K562 (cell line): ENCODE results near the gene VIT.

Experiments used
- EGR1 ChIP-seq: fragments of 450-650 bp; conservative IDR thresholded peaks from 2 replicates; pipeline ENCODE4 v1.6.1; 2017; ENCODE audit warnings: mild to moderate bottlenecking
- EZH2 ChIP-seq: IDR thresholded peaks from 2 replicates; pipeline ENCODE4 v1.6.1; 2012; ENCODE audit warnings: low read depth, mild to moderate bottlenecking, inconsistent platforms, low read length, borderline replicate concordance
- MAZ ChIP-seq, 2 experiments: fragments of 450-650 bp in 1 of 2; sonication (generic) in 1 of 2; formaldehyde crosslinking; IDR thresholded peaks in 1 of 2; conservative IDR thresholded peaks in 1 of 2; 2 replicates each; pipeline versions ENCODE4 v1.4.0 to v1.5.0; 2020; ENCODE audit warnings: mild to moderate bottlenecking in 1 of 2, missing genetic modification reagents in 1 of 2
- NRF1 ChIP-seq, 2 experiments: fragments of 450-650 bp; IDR thresholded peaks in 1 of 2; conservative IDR thresholded peaks in 1 of 2; 2 replicates each; pipeline ENCODE4 v1.6.1; 2014; ENCODE audit warnings: mild to moderate bottlenecking in 2 of 2
- RAD21 ChIP-seq, 2 experiments: fragments of 250-450 bp in 1 of 2; fragments of 450-650 bp in 1 of 2; sonication (Bioruptor Pico) in 1 of 2; formaldehyde crosslinking in 1 of 2; IDR thresholded peaks in 1 of 2; conservative IDR thresholded peaks in 1 of 2; 2 replicates each; pipeline versions ENCODE4 v1.4.0 to v1.8.0; 2020 to 2022; ENCODE audit warnings: mild to moderate bottlenecking in 2 of 2, moderate library complexity in 1 of 2
- SIN3A ChIP-seq, 2 experiments: fragments of 150-350 bp in 1 of 2; IDR thresholded peaks; 2 replicates each; pipeline ENCODE4 v1.6.1; 2011 to 2016; ENCODE audit warnings: borderline replicate concordance in 2 of 2, low read depth in 2 of 2, low read length in 2 of 2, mild to moderate bottlenecking in 2 of 2, moderate library complexity in 2 of 2; ENCODE audit not compliant: control insufficient read depth in 1 of 2
- SRF ChIP-seq, 2 experiments: fragments of 250-450, 450-650 bp in 1 of 2; sonication (Bioruptor Pico) in 1 of 2; sonication (generic) in 1 of 2; formaldehyde crosslinking; IDR thresholded peaks; 2 replicates each; pipeline versions ENCODE4 v1.5.0 to v1.5.1; 2020 to 2022; ENCODE audit warnings: mild to moderate bottlenecking in 1 of 2, missing genetic modification reagents in 1 of 2
- TCF3 ChIP-seq: sonication (generic); formaldehyde crosslinking; IDR thresholded peaks from 2 replicates; pipeline ENCODE4 v1.4.0; 2020; ENCODE audit warnings: mild to moderate bottlenecking, missing genetic modification reagents
- YY1 ChIP-seq, 3 experiments: IDR thresholded peaks; 2 replicates each; pipeline ENCODE4 v1.6.1; 2011; ENCODE audit warnings: low read length in 2 of 3, mild to moderate bottlenecking in 2 of 3, moderate library complexity in 2 of 3, borderline replicate concordance in 1 of 3, control low read depth in 1 of 3, low read depth in 1 of 3; ENCODE audit not compliant: insufficient read depth in 3 of 3, insufficient replicate concordance in 2 of 3, control insufficient read depth in 1 of 3, insufficient read length in 1 of 3; ENCODE audit errors: extremely low read depth in 1 of 3
- ZNF79 ChIP-seq: fragments of 250-450 bp; sonication (Bioruptor Pico); IDR thresholded peaks from 2 replicates; pipeline ENCODE4 v1.4.0; 2020; ENCODE audit warnings: low read depth, mild to moderate bottlenecking, moderate library complexity
- TF ChIP-seq, protein P1 (sequence below): fragments of 200-400 bp; formaldehyde crosslinking; IDR thresholded peaks from 2 replicates; pipeline ENCODE4 v1.6.1; 2017; ENCODE audit warnings: mild to moderate bottlenecking, low read depth, low read length, moderate library complexity
- TF ChIP-seq, protein P2 (sequence below), 3 experiments: IDR thresholded peaks in 2 of 3; conservative IDR thresholded peaks in 1 of 3; 2 replicates each; pipeline ENCODE4 v1.5.1; 2011 to 2012; ENCODE audit warnings: low read length in 3 of 3, mild to moderate bottlenecking in 3 of 3, control low read depth in 2 of 3, improper control_type of control experiment in 1 of 3, inconsistent platforms in 1 of 3, low read depth in 1 of 3, mixed read lengths in 1 of 3, moderate library complexity in 1 of 3; ENCODE audit not compliant: insufficient read depth in 2 of 3
- TF ChIP-seq, protein P3 (sequence below): fragments of 250-450 bp; sonication (Bioruptor Pico); IDR thresholded peaks from 2 replicates; pipeline ENCODE4 v1.5.0; 2022; ENCODE audit warnings: mild to moderate bottlenecking
- TF ChIP-seq, protein P4 (sequence below): fragments of 250-450 bp; sonication (Bioruptor Pico); IDR thresholded peaks from 2 replicates; pipeline ENCODE4 v1.4.0; 2020; ENCODE audit warnings: mild to moderate bottlenecking, moderate library complexity

DNA sequence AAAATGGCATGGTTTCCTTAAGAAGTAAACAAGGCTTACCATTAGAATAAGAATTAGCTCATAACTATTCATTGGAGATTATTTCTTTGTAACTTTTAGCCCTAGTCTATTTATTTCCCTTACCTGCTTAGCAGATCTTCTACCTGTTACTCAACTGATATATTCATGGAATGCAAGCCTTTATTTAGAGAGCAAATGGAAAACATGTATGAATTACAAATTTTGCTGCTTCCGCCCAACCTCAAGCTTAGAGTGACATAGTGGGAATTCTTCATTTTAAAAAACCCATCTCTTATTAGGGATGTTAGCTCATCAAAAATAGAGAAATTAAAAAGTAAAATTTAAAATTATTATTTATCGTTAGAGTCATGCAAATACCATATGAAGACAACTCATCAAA lies 158.9 kb downstream of the VIT start:
- TF ChIP-seq NRF1 (conservative IDR thresholded peaks at IDR 0.05 in 1 of 2, IDR thresholded peaks at IDR 0.05 in 1 of 2) (no peak), EZH2 (no peak), SRF (CRISPR knock-in tag; IDR thresholded peaks at IDR 0.05) (no peak), MAZ (CRISPR knock-in tag; conservative IDR thresholded peaks at IDR 0.05 in 1 of 2, IDR thresholded peaks at IDR 0.05 in 1 of 2) (no peak), YY1 (IDR thresholded peaks at IDR 0.05; ENCODE audit: borderline replicate concordance in 1 of 3, control insufficient read depth in 1 of 3, extremely low read depth in 1 of 3, insufficient read depth in 3 of 3, insufficient read length in 1 of 3, insufficient replicate concordance in 2 of 3, low read depth in 1 of 3, low read length in 2 of 3) (no peak), TCF3 (CRISPR knock-in tag) (no peak), EGR1 (no peak), ZNF79 (CRISPR knock-in tag) (no peak), SIN3A (IDR thresholded peaks at IDR 0.05; ENCODE audit: borderline replicate concordance in 2 of 2, control insufficient read depth in 1 of 2, low read depth in 2 of 2, low read length in 2 of 2) (no peak), RAD21 (CRISPR knock-in tag; conservative IDR thresholded peaks at IDR 0.05 in 1 of 2, IDR thresholded peaks at IDR 0.05 in 1 of 2) (no peak)
- TF ChIP-seq, protein P1, sequence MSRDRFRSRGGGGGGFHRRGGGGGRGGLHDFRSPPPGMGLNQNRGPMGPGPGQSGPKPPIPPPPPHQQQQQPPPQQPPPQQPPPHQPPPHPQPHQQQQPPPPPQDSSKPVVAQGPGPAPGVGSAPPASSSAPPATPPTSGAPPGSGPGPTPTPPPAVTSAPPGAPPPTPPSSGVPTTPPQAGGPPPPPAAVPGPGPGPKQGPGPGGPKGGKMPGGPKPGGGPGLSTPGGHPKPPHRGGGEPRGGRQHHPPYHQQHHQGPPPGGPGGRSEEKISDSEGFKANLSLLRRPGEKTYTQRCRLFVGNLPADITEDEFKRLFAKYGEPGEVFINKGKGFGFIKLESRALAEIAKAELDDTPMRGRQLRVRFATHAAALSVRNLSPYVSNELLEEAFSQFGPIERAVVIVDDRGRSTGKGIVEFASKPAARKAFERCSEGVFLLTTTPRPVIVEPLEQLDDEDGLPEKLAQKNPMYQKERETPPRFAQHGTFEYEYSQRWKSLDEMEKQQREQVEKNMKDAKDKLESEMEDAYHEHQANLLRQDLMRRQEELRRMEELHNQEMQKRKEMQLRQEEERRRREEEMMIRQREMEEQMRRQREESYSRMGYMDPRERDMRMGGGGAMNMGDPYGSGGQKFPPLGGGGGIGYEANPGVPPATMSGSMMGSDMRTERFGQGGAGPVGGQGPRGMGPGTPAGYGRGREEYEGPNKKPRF, result no peak
- TF ChIP-seq, protein P2, sequence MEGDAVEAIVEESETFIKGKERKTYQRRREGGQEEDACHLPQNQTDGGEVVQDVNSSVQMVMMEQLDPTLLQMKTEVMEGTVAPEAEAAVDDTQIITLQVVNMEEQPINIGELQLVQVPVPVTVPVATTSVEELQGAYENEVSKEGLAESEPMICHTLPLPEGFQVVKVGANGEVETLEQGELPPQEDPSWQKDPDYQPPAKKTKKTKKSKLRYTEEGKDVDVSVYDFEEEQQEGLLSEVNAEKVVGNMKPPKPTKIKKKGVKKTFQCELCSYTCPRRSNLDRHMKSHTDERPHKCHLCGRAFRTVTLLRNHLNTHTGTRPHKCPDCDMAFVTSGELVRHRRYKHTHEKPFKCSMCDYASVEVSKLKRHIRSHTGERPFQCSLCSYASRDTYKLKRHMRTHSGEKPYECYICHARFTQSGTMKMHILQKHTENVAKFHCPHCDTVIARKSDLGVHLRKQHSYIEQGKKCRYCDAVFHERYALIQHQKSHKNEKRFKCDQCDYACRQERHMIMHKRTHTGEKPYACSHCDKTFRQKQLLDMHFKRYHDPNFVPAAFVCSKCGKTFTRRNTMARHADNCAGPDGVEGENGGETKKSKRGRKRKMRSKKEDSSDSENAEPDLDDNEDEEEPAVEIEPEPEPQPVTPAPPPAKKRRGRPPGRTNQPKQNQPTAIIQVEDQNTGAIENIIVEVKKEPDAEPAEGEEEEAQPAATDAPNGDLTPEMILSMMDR (IDR thresholded peaks at IDR 0.05 in 2 of 3, conservative IDR thresholded peaks at IDR 0.05 in 1 of 3; ENCODE audit: insufficient read depth in 2 of 3, low read depth in 1 of 3, low read length in 3 of 3), result no peak
- TF ChIP-seq, protein P3, sequence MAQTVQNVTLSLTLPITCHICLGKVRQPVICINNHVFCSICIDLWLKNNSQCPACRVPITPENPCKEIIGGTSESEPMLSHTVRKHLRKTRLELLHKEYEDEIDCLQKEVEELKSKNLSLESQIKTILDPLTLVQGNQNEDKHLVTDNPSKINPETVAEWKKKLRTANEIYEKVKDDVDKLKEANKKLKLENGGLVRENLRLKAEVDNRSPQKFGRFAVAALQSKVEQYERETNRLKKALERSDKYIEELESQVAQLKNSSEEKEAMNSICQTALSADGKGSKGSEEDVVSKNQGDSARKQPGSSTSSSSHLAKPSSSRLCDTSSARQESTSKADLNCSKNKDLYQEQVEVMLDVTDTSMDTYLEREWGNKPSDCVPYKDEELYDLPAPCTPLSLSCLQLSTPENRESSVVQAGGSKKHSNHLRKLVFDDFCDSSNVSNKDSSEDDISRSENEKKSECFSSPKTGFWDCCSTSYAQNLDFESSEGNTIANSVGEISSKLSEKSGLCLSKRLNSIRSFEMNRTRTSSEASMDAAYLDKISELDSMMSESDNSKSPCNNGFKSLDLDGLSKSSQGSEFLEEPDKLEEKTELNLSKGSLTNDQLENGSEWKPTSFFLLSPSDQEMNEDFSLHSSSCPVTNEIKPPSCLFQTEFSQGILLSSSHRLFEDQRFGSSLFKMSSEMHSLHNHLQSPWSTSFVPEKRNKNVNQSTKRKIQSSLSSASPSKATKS (CRISPR knock-in tag), result no peak
- TF ChIP-seq, protein P4, sequence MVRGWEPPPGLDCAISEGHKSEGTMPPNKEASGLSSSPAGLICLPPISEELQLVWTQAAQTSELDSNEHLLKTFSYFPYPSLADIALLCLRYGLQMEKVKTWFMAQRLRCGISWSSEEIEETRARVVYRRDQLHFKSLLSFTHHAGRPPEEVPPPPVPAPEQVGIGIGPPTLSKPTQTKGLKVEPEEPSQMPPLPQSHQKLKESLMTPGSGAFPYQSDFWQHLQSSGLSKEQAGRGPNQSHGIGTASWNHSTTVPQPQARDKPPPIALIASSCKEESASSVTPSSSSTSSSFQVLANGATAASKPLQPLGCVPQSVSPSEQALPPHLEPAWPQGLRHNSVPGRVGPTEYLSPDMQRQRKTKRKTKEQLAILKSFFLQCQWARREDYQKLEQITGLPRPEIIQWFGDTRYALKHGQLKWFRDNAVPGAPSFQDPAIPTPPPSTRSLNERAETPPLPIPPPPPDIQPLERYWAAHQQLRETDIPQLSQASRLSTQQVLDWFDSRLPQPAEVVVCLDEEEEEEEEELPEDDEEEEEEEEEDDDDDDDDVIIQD, result no peak
